Endothelial cell of umbilical vein (primary cell): ENCODE measurements around the gene PCDH9.

Source experiments
- CTCF ChIP-seq, 2 donors: IDR thresholded peaks; 1 replicate in 1 of 2; 2 replicates in 1 of 2; pipeline ENCODE4 v1.5.1; 2011; ENCODE audit warnings: low read length in 2 of 2, mild to moderate bottlenecking in 2 of 2, moderate library complexity in 2 of 2, control low read depth in 1 of 2, inconsistent platforms in 1 of 2, low read depth in 1 of 2; ENCODE audit not compliant: insufficient read depth in 1 of 2; ENCODE audit errors: extremely low read depth in 1 of 2
- POLR2AphosphoS5 ChIP-seq: IDR thresholded peaks from 2 replicates; pipeline ENCODE4 v1.6.1; 2012; ENCODE audit warnings: low read depth, mild to moderate bottlenecking, control low read depth, low read length, moderate library complexity; ENCODE audit not compliant: insufficient read depth

GRCh38 chr13:66811455-66811854, 418.7 kb downstream of the PCDH9 start:
- no peak for TF ChIP-seq CTCF (IDR thresholded peaks at IDR 0.05; ENCODE audit: extremely low read depth in 1 of 2, insufficient read depth in 1 of 2, low read depth in 1 of 2, low read length in 2 of 2)
- TF ChIP-seq POLR2AphosphoS5: no peak
